Spinal cord (tissue), 10 donors: ENCODE measurements around the gene ZFAND4. TPM values are rescaled to one million over a fixed set of nuclear protein-coding genes. Genes with fewer than 3 reads are reported as not detected.
"Not testable (repeated sequence)": the region's sequence is repeated elsewhere in the genome, so short reads cannot be mapped to it uniquely, and the experiment has no call there.

ENCODE experiments used
- DNase-seq, 6 donors: peaks; one replicate each; pipeline versions ENCODE4 v3.0.0 to v3.0.0-alpha.2; 2013 to 2015; ENCODE audit warnings: low spot score in 6 of 6, low read depth in 4 of 6
- H3K27ac ChIP-seq: one replicate; pipeline ENCODE4 v1.5.1; 2013; ENCODE audit warnings: low read depth, low read length, control low read depth
- H3K27me3 ChIP-seq: one replicate; pipeline ENCODE4 v1.6.1; 2013; ENCODE audit warnings: low read length; ENCODE audit not compliant: control insufficient read depth, insufficient read depth
- H3K36me3 ChIP-seq: one replicate; pipeline ENCODE4 v1.6.1; 2013; ENCODE audit warnings: low read length; ENCODE audit not compliant: control insufficient read depth, insufficient read depth
- H3K4me1 ChIP-seq: one replicate; pipeline ENCODE4 v1.6.1; 2013; ENCODE audit warnings: low read length; ENCODE audit not compliant: control insufficient read depth, insufficient read depth
- H3K4me3 ChIP-seq: one replicate; pipeline ENCODE4 v1.5.1; 2013; ENCODE audit warnings: low read depth, low read length, control low read depth
- H3K9me3 ChIP-seq: one replicate; pipeline ENCODE4 v1.6.1; 2013; ENCODE audit warnings: low read length; ENCODE audit not compliant: control insufficient read depth, insufficient read depth
- WGBS: methylation state at CpG from one replicate; pipeline ENCODE4 v1.1.5; 2013; ENCODE audit warnings: missing lambda C conversion rate; ENCODE audit not compliant: insufficient coverage; 5-methylcytosine and 5-hydroxymethylcytosine counted together
- polyA plus RNA-seq, 2 donors: library from polyadenylated mRNA; unstranded; fragments of 120-200 nt; gene quantifications; one replicate each; pipeline ENCODE4 v1.2.1, GENCODE V29; 2013; ENCODE audit not compliant: insufficient read length in 2 of 2
- total RNA-seq, 2 donors: library from RNA; depleted of rRNA in 1 of 2; stranded (reverse); fragments of 120-200 nt in 1 of 2; fragments of >200 nt in 1 of 2; gene quantifications; one replicate each; pipeline versions ENCODE4 v1.2.3 to v1.2.4, GENCODE V29; 2013 to 2014
- donor health status: healthy.

Gene ZFAND4
- total and polyA plus RNA-seq, 4 donors, result 19.3 to 28.0 (median 23.1) TPM

DNA sequence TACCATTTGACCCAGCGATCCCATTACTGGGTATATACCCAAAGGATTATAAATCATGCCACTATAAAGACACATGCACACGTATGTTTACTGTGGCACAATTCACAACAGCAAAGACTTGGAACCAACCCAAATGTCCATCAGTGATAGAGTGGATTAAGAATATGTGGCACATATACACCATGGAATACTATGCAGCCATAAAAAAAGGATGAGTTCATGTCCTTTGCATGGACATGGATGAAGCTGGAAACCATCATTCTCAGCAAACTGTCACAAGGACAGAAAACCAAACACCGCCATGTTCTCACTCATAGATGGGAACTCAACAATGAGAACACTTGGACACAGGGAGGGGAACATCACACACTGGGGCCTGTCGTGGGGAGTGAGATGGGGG, 1.3 kb downstream of the ZFAND4 start:
- not testable (repeated sequence) for H3K9me3 ChIP-seq, H3K4me1 ChIP-seq, H3K36me3 ChIP-seq, H3K27ac ChIP-seq, H3K27me3 ChIP-seq, DNase-seq
- peak overlapping the region; percentile 80 for H3K4me3 ChIP-seq
- WGBS, result no CpG with 5 or more reads among the region's 4 CpGs

DNA sequence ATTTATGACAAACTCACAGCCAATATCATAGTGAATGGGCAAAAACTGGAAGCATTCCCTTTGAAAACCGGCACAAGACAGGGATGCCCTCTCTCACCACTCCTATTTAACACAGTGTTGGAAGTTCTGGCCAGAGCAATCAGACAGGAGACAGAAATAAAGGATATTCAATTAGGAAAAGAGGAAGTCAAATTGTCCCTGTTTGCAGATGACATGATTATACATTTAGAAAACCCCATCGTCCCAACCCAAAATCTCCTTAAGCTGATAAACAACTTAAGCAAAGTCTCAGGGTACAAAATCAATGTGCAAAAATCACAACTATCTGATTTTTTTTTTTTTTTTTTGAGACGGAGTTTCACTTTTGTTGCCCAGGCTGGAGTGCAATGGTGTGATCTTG, 2.7 kb downstream of the ZFAND4 start:
- H3K4me3 ChIP-seq, H3K27ac ChIP-seq, H3K9me3 ChIP-seq, DNase-seq, H3K27me3 ChIP-seq, H3K4me1 ChIP-seq, H3K36me3 ChIP-seq: not testable (repeated sequence)
- no CpG with 5 or more reads among the region's 3 CpGs for WGBS

DNA sequence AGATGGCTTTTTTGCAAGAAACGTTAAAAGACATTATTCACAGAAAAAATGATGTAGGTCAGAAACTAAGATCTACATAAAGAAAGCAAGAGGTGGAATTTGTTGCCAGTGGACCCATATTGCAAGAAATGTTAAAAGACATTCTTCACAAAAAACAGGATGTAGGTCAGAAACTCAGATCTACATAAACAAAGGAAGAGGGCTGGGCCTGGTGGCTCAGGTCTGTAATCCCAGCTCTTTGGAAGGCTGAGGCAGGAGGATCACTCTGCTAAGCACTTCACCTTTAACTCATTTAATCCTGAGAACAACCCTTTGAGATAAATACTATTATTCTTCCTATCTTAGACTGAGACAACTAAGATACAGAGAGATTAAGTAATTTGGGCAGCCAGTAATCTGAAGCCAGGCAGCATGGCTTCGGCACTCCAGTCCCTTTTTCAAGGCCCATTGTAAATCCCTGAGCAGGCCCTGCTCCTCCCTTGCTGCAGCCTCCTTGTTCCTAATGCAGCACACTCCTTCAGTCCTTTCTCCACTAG, 11.6 kb downstream of the ZFAND4 start:
- H3K27me3 ChIP-seq, result no peaks in the 10 kb centered on the region
- 100% methylated on average over 1 of the region's 2 CpGs for WGBS
- no peak overlapping the region for H3K27ac ChIP-seq

DNA sequence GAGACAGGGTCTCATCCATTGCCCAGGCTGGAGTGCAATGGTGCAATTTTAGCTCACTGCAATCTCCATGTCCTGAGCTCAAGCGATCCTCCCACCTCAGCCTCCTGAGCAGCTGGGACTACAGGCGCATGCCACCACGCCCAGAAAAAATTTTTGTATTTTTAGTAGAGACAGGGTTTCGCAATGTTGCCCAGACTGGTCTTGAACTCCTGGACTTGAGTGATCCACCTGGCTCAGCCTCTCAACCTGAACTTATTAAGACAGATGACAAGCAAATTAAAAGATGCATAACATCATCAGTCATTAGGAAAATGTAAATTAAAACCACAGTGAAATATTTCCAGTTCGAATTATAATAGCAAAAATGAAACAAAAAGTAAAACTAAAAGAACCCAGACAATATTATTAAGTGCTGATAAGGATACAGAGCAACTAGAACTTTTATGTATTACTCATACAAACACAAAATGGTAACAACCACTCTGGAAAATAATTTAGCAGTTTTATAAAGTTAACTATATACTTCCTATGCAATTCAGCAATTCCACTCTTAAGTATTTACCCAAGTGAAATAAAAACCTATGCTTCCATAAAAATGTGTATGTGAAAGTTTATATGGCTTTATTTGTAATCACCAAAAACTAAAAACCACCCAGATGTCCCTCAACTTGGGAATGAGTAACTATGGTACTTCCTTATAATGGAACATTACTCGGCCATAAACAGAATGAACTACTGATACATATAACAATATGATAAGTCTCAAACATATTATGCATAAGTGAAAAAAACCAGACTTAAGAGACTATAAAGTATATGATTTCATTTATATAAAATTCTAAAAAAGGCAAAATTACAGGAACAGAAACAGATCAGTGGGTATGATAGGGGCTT, 15.3 kb downstream of the ZFAND4 start:
- no peak overlapping the region for H3K27ac ChIP-seq
- no CpG with 5 or more reads among the region's 6 CpGs for WGBS
- no peak overlapping the region for H3K4me3 ChIP-seq
- no peaks in the 10 kb centered on the region for H3K27me3 ChIP-seq
- DNase-seq, result no peak
- no peaks in the 10 kb centered on the region for H3K36me3 ChIP-seq
- H3K9me3 ChIP-seq, result no peaks in the 10 kb centered on the region
- no peaks in the 10 kb centered on the region for H3K4me1 ChIP-seq

More for the DNA sequence above, 11.6 kb downstream of the ZFAND4 start:
- no peak for DNase-seq
- Histone ChIP-seq H3K4me3 (no peak overlapping the region), H3K9me3 (no peaks in the 10 kb centered on the region), H3K4me1 (no peaks in the 10 kb centered on the region), H3K36me3 (no peaks in the 10 kb centered on the region)

DNA sequence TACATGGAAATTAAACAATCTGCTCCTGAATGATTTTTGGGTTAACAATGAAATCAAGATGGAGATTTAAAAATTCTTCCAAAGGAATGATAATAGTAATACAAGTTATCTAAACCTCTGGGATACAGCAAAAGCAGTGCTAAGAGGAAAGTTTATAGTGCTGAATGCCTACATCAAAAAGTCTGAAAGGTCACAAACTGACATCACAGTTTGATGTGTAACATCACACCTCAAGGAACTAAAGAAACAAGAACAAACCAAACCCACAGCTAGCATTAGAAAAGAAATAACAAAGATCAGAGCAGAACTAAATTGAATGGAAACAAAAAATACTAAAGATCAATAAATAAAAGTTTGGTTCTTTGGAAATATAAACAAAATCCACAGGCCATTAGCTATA, 17.4 kb downstream of the ZFAND4 start:
- no peak overlapping the region for H3K4me3 ChIP-seq
- no peaks in the 10 kb centered on the region for H3K27me3 ChIP-seq
- no peaks in the 10 kb centered on the region for H3K4me1 ChIP-seq
- no peaks in the 10 kb centered on the region for H3K9me3 ChIP-seq
- no peaks in the 10 kb centered on the region for H3K36me3 ChIP-seq
- H3K27ac ChIP-seq, result no peak overlapping the region
- no peak for DNase-seq

DNA sequence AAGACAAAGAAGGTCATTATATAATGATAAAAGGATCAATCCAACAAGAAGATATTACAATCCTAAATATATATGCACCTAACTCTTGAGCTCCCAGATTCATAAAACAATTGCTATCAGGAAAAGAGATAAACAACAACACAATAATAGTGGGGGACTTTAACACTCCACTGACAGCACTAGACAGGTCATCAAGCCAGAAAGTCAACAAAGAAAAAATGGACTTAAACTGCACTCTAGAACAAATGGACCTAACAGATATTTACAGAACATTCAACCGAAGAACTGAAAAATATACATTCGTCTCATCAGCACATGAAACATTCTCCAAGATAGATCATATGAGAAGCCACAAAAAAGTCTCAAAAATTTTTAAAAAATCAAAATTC, 17.8 kb downstream of the ZFAND4 start:
- 86% methylated on average over 2 of the region's 2 CpGs for WGBS
- H3K27ac ChIP-seq, H3K4me1 ChIP-seq, DNase-seq, H3K36me3 ChIP-seq, H3K4me3 ChIP-seq, H3K9me3 ChIP-seq, H3K27me3 ChIP-seq: not testable (repeated sequence)

DNA sequence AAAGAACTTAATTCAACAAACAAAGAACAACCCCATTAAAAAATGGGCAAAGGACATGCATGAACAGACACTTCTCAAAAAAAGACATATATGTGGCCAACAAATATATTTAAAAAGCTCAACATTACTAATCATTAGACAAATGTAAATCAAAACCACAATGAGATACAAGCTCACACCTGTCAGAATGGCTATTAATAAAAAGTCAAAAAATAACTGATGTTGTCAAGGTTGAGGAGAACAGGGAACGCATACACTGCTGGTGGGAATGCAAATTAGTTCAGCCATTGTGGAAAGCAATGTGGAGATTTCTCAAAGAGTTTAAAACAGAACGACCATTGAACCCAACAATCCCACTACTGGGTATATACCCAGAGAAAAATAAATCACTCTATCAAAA, 19.1 kb downstream of the ZFAND4 start:
- DNase-seq, result no peak
- Histone ChIP-seq H3K9me3 (no peaks in the 10 kb centered on the region), H3K27me3 (no peaks in the 10 kb centered on the region), H3K4me1 (no peaks in the 10 kb centered on the region), H3K4me3 (no peak overlapping the region), H3K27ac (no peak overlapping the region), H3K36me3 (peaks cover 2% of the 10 kb centered on the region)
- 14% methylated on average over 1 of the region's 2 CpGs for WGBS

DNA sequence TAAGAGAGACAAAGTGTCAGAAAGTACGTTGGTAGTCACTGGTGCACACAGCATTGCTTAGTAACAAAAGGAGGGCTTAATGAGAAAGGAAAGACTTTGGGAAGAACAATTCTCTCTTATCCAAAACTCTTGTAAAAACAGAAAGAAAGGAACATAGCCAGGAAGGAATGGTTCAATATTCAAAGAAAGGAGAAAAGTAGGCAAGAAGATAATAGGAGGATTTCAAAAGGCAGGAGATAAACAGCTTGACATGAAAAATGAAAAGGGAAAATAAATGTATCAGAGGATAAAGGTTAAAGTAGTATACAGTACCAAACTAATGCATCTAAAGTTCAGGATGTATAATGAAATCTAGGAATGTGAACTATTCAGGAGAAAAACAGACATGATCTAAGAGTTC, 20.1 kb downstream of the ZFAND4 start:
- H3K27me3 ChIP-seq, result no peaks in the 10 kb centered on the region
- no peaks in the 10 kb centered on the region for H3K9me3 ChIP-seq
- no peak overlapping the region for H3K27ac ChIP-seq
- H3K4me3 ChIP-seq, result no peak overlapping the region
- H3K4me1 ChIP-seq, result no peaks in the 10 kb centered on the region
- DNase-seq, result no peak
- H3K36me3 ChIP-seq, result peaks cover 2% of the 10 kb centered on the region
- no CpG with 5 or more reads among the region's 1 CpG for WGBS

DNA sequence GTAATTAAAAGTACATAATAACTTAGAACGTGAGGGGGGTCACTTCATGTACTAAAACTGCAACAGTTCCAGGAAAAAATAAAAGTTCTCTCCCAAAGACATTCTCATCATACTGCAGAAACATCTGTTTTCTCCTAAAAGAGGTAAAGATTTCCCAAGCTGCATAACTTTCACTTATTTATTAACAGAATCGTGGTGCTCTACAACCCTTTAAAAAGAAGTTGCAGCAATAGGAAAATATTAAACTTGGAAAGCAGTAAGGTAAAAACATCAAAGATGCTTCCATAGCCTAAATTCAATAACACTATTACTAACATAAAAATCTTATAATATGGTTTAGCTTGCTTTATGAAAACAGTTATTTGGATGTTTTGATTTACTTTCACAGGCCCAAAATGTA, 23.3 kb downstream of the ZFAND4 start:
- H3K4me1 ChIP-seq, result no peaks in the 10 kb centered on the region
- no peak overlapping the region for H3K4me3 ChIP-seq
- no peaks in the 10 kb centered on the region for H3K9me3 ChIP-seq
- no peaks in the 10 kb centered on the region for H3K27me3 ChIP-seq
- no peak overlapping the region for H3K27ac ChIP-seq
- no CpG with 5 or more reads among the region's 2 CpGs for WGBS
- peaks cover 2% of the 10 kb centered on the region for H3K36me3 ChIP-seq
- no peak for DNase-seq

DNA sequence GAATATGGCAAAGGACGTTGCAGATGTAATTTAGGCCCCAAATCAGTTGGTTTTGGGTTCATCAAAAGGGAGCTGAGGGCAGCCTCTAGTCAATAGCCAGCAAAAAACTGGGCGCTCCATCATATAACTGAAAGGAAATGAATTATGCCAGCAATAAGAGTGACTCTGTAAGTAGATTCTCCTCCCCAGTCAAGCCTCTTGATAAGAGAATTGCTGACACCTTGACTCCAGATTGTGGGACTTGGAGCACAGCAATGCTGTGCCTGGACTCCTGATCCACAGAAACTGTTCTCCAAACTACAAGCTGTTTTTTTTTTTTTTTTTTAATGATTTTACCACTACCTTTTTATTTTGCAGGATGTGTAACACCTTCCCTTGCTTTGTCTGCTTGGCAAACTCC, 25.5 kb downstream of the ZFAND4 start:
- Histone ChIP-seq H3K27me3 (no peaks in the 10 kb centered on the region), H3K36me3 (peaks cover 2% of the 10 kb centered on the region), H3K9me3 (no peaks in the 10 kb centered on the region), H3K4me3 (no peak overlapping the region), H3K27ac (no peak overlapping the region), H3K4me1 (no peaks in the 10 kb centered on the region)
- DNase-seq, result no peak
- WGBS, result 83% methylated on average over 1 of the region's 2 CpGs
